Fibroblast of skin of abdomen (primary cell): Measurements from ENCODE around the gene NBPF4.
"Not testable (repeated sequence)": the region's sequence is repeated elsewhere in the genome, so short reads cannot be mapped to it uniquely, and the experiment has no call there.

ENCODE experiments used
- DNase-seq: peaks from one replicate; pipeline ENCODE4 v3.0.0-alpha.2; 2013

The NBPF4 gene

GRCh38 chr1:108209456-108210108, 34.3 kb downstream of the NBPF4 start:
- no peak for DNase-seq

DNA sequence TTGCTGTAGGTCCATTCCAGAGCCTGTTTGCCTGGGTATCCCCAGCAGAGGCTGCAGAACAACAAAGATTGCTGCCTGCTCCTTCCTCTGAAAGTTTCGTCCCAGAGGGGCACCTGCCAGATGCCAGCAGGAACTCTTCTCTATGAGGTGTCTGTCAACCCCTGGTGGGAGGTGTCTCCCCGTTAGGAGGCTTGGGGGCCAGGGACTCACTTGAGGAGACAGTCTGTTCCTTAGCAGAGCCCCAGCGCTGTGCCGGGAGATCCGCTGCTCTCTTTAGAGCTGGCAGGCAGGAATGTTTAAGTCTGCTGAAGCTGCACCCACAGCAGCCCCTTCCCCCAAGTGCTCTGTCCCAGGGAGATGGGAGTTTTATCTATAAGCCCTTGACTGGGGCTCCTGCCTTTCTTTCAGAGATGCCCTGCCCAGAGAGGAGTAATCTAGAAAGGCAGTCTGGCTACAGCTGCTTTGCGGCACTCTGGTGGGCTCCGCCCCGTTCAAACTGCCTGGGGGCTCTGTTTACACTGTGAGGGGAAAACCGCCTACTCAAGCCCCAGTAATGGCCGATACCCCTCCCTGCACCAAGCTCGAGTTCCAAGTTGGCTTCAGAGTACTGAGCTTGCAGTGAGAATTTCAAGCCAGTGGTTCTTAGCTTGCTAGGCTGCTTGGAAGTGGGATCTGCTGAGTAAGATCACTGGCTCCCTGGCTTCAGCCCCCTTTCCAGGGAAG, 35.0 kb downstream of the NBPF4 start:
- DNase-seq: no peak

DNA sequence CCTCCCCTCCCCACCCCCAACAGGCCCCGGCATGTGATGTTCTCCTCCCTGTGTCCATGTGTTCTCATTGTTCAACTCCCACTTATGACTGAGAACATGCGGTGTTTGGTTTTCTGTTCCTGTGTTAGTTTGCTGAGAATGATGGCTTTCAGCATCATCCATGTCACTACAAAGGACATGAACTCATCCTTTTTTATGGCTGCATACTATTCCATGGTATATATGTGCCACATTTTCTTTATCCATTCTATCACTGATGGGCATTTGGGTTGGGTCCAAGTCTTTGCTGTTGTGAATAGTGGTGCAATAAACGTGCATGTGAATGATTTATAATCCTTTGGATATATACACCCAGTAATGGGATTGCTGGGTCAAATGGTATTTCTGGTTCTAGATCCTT, 40.3 kb downstream of the NBPF4 start:
- not testable (repeated sequence) for DNase-seq

DNA sequence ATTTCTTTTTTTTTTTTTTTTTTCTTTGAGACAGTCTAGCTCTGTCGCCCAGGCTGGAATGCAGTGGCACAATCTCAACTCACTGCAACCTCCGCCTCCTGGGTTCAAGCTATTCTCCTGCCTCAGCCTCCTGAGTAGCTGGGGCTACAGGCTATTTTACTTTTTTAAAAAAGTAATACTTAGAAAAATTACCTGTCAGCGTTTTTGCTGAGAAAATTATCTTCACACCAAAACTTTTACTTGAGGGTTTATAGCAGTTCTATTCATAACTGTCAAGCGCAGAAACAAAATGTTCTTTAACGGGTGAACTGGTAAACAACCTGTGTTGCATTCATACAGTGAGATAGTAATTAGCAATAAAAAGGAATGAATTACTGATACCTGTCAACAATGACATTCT, 42.2 kb downstream of the NBPF4 start:
- DNase-seq: no peak

DNA sequence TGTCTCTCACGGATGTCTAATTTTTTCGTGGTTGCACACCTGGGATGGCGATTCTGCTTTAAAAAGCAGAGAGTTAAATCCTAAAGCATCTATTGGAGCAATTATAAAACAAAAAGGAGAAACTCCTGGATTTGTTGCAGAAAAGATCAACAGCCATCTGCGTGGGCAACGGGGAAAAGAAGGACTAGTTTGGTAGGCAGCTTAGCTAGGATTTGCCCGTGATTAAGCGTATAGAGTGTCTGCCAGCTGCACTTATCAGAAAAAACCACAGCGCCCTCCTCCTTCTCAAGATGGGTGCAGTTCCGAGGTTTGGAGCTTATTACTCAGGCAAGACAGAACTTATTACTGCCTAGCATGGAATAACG, 43.2 kb downstream of the NBPF4 start:
- DNase-seq: peak; percentile 59

DNA sequence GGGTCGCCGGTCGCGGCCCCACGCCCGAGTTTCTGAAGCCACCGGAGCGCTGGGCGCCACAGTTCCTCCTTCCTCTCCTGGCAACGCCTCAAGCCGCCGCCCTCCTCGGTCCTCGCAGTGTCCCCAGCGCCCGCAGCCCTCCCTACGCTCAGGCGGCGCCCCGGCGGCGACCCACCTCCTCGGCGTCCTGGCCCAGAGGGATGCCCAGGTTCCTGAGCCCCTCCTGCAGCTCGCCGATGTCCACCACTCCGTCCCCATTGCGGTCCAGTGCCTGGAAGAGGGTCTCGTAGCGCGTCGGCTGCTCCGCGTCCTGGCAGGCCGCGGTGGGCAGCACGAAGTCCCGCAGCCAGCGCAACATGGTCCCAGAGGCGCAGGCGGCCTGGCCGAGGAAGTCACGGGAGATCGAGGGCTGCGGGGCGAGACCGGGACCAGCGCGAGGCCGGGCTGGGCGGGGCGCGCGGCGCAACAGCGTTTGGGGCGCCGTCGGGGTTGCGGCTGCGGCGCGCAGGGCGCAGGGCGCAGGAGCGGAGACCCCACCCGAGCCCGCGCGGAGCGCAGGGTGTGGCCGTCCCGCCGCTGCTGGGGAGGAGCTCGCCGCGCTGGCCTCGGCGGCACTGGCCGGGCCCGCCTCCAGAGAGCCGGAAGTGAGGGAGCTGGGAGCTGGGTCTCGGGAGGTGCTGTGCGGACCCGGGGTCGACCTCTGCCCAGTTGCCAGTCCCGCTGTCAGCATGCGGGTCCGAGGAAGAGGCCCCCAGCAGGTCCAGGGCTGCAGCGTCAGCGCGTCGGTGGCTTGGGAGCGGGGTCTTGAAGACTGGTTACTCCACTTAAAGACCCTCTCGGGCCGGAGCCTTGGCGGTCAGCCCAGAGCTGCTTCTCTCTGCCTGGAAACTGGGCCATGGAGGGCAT, 43.8 kb downstream of the NBPF4 start, which contains the start of gene SLC25A24:
Gene SLC25A24 (minus strand): TSS at position 563 of the 906 bp plus-strand sequence. CDS start 205 bp downstream, at position 358.
- peak; percentile 84 for DNase-seq

DNA sequence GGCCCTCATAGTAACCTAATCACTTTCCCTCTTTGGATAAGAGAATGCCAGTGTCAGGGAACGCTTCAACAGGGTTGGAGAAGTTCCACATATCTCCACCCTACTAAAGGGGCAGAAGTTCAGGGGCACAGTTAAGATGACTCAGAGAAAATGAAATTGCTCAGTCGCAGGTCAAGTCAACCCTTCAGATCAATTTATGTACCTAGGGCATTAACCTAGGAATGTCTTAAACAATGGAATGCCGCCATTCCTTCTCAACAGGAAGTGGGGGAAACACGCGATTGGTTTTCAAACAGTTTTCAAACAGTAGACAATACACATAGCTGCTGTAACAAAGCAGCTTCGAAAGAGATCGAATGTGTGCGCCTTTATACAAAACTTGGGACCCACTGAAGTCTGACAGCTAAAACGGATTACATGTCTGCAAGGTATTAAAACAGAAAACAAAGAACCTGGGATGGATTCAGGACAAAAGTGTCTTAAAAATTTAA, 44.6 kb downstream of the NBPF4 start:
- DNase-seq: peak; percentile 56

- DNase-seq: no peak
These were observed 49.8 kb downstream of the NBPF4 start for GRCh38 chr1:108194051-108194450.

- no peak for DNase-seq
These were observed 50.5 kb downstream of the NBPF4 start for GRCh38 chr1:108193333-108193732.

DNA sequence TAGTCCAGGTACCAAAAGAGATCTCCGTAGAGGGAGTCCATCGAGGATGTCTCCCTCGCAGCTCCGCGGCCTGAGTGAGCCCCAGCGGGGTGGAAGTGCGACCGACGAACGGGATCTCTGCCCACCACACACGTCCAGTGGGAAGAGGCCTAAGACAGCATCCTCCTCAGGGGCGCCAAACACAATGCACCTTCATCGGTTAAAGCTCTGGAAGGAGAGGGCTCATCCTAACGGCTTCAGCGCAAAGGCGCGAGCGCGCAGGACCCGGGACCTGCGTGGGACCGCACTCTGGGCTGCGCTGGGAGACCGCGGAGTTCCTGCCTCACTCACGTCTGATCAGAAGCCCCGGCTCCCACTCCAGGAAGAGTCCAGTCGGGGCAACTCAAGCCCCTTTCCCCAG, 51.3 kb downstream of the NBPF4 start:
- no peak for DNase-seq

DNA sequence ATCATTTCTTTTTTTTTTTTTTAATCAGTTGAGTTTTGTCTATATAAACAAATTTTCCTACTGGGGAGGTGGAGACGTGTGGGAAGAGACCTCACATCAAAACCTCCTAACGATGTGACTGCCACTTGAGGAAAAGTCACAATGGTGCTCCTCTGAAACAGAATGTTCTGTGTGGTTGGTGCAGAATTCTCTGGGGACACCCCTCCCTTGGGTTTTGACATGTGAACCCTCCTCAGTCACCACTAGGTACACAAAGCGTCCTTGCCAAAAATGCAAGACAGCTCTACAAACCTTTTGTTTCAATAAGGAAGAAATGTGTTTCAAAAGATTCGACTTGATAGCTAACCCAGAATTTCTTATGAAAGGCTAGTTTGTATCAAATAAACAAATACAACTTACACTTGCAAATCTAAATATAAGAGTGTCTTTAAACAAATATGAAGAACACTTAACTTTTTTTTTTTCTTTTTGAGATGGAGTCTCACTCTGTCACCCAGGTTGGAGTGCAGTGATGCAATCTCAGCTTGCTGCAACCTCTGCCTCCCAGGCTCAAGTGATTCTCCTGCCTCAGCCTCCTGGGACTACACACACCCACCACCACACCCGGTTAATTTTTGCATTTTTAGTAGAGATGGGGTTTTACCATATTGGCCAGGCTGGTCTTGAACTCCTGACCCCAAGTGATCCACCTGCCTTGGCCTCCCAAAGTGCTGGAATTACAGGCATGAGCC, 53.0 kb downstream of the NBPF4 start:
- DNase-seq: no peak

DNA sequence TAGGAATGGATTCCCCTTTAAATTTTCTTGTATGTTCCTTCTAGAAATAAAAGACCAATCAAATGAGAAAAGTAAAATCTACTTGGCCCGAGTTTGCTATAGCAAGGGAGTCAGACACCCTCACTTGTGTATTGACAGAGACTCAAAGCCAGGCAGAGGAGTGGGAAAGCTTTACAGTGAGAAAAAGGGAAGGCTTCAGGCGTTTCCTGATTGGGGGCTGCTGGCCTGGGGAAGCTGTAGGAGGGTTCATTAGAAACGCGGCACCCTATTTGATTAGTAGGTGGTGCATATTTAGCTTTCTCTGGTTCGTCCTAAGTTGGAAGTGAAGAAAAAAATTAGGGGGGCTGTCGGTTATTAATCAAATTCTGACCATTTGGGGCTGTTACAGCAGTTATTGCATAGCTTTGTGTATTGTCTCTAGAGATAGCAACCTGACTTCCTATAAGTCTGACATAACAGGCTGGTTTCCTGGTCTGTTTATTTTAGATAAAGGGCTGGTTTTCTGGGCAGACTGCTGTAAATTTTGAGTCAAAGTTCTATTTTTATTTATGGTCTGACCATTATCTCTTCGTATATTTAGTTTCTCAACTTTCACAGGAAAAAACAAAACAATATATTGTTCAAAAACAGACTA, 53.8 kb downstream of the NBPF4 start:
- no peak for DNase-seq

DNA sequence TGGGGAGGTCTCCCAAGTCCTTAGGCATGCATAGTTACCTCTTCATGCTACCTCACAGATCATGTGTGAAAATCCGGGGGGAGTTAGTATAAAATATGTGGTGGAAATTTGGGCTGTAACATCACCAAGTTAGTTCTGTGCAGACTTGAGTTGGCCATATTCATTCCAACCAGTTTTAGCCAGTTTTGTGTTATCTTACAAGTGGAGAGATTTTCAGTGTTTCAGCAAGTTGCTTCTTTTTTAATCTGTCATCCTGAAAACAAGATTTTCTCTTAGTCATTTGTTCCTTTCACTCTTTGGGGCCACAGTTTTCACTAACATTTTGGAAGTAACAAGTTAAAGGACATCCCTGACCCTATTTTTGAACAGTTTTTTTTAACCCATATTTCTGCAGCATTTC, 55.1 kb downstream of the NBPF4 start:
- no peak for DNase-seq

GRCh38 chr1:108182959-108183700, 60.7 kb downstream of the NBPF4 start:
- no peak for DNase-seq

GRCh38 chr1:108179018-108179417, 64.9 kb downstream of the NBPF4 start:
- no peak for DNase-seq
